ENCODE data around the gene TXNDC15.

GRCh38 chr5:134932508-134932907 is 58.3 kb downstream of the TXNDC15 start:
- no peak for TF ChIP-seq CTCF (IDR thresholded peaks at IDR 0.05)
- TF ChIP-seq POLR2A (IDR thresholded peaks at IDR 0.05) = no peak

Data from testis (tissue), 2 donors.